GM18873 (cell line): ENCODE data around the gene SNED1.
"Not testable (repeated sequence)": the region's sequence is repeated elsewhere in the genome, so short reads cannot be mapped to it uniquely, and the experiment has no call there.

Experiments used
- ATAC-seq: cut with Tn5 transposase; IDR thresholded peaks from one replicate; pipeline ENCODE4 v1.9.1; 2021; ENCODE audit warnings: mild to moderate bottlenecking, moderate library complexity, moderate number of reproducible peaks; ENCODE audit not compliant: unreplicated experiment, low FRiP score

The SNED1 gene

GRCh38 chr2:240972201-240972600 is 26.2 kb upstream of the SNED1 start:
- no peak for ATAC-seq

DNA sequence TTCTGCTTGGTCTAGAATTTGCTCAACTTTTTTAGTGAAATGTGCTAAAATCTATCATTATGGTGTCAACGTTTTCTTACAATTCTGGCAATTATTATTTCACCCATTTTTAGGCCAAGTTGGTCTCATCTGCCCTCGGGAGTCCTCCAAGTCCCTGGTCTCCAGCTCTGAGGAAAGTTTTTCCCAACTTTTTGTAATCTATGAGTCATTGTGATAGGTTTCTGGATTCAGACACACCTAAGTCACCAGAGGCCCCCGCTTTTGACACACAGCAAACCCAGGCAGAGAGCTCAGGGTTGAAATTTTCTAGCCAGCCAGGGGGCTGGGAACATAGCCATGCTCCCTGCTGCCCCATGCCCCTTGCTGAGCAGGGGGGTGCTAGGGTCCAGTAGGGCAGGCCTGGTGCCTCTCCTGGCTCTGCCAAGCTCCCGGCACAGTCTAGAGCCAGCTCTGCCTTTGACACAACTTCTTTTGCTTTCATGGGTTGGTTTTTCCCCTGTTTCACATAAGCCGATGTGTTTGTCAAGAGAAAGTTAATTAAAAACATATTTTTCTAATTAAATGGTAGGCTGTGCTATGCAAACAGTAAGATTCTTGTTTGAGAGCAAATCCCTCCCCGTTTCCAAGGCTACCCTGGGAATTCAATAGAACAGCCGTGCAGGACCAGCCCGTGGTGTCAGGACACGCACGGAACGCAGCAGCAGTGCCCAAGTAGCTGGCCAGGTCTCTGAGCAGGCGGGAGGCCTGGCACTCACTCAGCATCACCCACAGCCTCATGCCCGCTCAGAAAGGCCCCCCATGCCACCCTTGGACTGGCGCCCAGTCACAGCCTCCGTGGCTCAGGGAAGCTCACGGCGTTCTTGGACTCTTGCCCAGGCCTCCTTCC is 25.5 kb upstream of the SNED1 start:
- ATAC-seq: no peak

- ATAC-seq: no peak
Measured at GRCh38 chr2:240974771-240975572, 23.4 kb upstream of the SNED1 start.

DNA sequence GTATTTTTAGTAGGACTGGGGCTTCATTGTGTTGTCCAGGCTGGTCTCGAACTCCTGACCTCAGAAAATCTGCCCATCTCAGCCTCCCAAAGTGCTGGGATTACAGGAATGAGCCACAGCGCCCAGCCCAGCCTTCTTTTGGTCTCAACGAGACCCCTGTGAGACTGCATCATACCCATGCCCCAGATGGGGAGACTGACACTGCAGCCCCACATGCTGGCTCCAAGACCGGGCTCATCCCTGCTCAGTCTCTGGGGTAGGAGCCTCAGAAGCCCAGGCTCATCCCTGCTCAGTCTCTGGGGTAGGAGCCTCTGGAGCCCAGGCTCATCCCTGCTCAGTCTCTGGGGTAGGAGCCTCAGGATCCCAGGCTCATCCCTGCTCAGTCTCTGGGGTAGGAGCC is 22.5 kb upstream of the SNED1 start:
- ATAC-seq: not testable (repeated sequence)

DNA sequence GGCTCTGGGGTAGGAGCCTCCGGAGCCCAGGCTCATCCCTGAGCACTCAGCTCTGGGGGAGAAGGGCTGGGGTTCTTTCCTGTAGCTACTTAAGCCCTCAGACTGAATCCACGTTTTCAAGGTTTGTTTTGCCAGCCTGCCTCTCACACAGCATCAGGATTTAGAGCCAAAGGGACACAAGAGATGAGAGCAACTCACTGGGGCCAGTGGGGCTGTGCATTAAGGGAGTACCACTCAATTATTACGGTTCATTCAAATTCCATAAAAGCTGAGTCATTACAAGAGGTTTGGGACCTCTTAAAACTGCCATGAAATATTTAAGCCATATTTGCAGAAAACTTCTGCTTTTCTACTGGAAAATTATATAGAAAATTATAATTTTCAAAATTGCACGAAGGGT is 17.1 kb upstream of the SNED1 start:
- no peak for ATAC-seq

DNA sequence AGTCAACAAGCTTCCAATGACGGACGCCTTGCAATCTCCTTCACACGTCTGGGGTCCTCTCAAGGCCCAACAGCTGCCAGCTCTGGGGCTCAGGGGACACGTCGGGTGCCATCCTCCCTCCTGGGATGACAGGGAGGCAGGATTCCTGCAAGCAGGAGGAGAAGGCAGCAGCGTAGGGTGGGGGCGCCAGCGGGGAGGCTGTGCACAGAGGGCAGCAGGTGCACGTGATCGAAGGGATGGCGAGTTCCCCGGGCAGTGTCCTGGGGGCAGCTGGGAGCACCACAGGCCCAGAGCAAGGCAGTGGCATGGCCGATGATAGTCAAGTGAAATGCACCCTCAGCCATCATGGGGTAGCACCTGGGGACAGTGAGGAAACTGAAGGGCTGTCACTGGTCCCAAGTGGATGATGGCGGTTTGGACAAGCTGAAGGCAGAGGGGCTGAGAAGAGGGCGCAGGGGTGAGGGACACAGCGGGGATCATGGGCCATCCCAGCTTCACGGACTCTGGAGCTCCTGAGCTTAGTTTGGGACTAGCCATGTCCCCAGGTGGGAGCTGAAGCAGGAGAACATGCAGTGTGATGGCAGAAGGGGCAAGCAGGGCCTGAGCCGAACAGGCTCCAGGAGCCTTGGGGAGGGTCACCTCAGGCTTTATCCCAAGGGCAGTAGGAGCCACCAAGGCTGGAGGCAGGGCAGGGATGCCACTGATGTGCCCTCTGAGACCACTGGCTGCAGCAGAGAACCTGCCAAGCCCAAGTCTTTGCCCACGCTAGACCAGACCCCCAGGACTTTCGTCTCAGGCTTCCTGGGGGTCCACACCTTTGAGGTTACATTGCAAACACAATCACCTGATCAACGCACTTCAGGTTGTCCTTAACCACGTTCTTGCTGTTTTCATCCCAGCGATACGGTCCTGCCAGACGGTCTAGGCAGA is 16.3 kb upstream of the SNED1 start:
- ATAC-seq: no peak

DNA sequence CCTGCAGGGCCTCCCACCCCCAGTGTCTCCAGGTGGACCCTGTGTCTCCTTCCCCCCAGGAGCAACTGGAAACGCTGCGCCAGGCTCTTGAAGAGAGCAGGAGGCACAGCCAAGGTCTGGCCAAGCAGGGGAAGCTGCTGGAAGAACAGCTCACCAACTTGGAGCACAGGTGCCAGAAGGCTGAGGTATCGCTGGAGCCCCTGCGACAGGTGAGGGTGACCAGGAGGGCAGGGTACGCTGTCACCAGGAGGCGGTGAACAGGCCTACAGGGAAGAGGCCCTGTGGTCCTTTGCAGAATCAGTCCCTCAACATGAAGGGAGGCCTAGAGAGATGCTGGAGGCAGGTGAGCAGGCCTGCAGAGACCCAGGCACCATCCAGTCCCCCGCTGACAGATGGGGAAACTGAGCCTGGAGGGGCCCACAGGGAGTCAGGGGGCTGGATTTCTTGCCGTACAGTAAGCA is 15.6 kb upstream of the SNED1 start:
- ATAC-seq: no peak

DNA sequence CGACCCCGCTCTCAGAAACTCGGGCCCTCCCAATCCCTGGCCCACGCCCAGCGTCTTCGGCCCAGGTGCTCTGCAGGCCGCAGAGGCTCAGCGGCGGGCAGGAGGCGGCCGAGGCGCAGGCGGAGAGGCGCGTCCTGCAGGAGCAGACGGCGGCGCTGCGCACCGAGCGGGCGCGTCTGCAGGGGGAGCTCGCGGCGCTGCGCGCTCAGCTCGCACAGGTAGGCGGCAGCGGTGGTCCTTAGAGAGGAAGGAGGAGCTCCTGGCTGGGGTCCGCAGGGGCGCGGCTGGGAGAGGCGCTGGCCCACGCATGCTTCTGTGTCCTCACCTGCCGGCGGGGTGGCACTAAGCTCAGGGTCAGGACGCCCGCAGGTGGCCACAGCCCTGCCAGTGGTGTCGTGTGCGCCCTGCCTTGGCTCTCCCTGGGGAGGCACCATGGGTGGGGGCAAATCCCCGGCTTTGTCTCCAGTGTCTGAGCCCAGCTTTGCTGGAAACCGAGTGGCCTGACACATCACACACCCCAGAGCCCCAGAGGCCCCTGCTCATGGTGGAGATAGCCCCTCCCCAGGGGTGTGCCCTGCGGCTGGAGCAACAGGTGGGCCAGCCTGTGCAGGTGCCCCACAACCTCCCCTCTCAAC is 14.9 kb upstream of the SNED1 start:
- no peak for ATAC-seq

- no peak for ATAC-seq
Measured at GRCh38 chr2:240983996-240984498, 14.4 kb upstream of the SNED1 start.

GRCh38 chr2:240985881-240986786 is 12.3 kb upstream of the SNED1 start:
- no peak for ATAC-seq

GRCh38 chr2:240986787-240987411 is 11.5 kb upstream of the SNED1 start:
- no peak for ATAC-seq

DNA sequence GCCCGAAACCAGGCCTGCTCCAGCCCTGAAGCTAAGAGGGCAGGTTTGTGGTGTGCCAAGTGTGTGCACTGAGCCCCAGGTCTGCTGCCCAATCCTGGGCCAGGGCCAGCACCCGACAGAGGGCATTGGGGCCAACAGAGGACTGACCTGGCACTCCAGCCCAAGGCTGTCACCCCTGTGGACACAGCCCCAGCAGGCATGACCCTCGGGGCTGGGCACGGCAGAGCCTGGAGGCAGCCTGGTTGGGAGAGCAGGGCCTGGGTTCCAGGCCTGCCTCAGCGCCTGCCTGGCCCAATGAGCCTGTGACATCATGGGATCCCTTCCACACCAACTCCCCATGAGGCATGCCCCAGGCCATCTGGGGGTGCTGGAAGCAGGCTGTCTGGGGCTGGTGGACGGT is 10.8 kb upstream of the SNED1 start:
- ATAC-seq: no peak

GRCh38 chr2:240988146-240988545 is 10.3 kb upstream of the SNED1 start:
- ATAC-seq: no peak

GRCh38 chr2:240988571-240989271 is 9.7 kb upstream of the SNED1 start:
- ATAC-seq: no peak

DNA sequence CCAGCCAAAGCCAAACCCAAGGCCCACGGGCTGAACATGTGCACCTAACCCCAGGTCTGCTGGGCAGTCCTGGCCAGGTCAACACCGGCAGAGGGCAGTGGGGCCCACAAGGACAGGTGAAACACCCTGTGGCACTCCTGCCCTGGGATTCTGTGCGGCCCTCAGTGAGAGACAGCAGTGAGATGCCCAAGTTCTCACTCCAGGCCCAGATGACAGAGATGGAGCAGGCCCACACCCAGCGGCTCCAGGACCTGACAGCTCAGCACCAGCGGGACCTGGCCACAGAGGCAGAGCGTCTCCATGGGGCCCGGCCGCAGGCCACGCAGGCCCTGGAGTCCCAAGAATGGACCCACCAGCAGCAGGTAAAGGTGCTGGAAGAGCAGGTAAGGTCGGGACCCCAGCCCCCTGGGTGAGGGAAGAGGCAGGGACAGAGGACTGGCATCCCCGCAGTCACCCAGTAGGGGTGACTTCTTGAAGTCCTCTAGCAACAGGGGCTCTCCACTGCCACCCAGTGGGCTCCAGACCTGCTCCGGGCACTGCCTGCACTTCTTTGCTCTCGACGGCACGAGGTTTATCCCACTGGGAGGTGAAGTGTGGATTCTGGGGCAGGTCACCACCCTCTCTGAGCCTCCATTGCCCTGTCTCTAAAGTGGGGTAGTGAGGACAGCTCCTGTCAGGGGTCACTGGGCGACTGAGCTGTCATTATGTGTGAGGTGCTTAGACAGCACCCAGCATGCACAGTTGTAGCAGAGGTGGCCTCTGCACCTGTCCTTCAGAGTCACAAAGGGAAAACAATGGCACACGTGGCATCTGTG is 8.8 kb upstream of the SNED1 start:
- ATAC-seq: no peak

GRCh38 chr2:240990266-240990529 is 8.2 kb upstream of the SNED1 start:
- no peak for ATAC-seq

DNA sequence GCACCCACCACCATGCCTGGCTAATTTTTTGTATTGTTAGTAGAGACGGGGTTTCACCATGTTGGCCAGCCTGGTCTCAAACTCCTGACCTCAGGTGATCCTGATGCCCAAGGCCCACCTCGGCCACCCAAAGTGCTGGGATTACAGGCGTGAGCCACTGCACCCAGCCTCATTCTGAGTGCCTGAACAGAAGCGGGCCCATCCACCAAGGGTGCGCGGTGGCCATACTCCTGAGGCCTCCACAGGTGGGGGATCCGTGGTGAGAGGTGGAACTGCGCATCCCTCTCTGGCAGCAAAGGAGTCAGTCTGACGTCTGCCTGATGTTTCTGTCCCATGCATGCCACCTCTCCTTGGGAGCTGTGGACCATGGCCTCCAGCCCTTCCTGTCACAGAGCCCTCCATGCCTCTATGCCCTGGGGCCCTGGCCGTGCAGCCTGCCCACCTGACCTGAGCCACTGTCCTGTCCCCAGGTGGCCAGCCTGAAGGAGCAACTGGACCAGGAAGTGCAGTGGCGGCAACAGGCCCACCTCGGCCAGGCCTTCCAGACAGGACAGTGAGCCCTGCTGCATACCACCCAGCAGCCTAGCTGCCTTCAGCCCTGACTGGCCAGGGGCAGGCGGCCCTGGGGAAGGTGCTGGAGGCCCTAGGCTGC is 7.6 kb upstream of the SNED1 start:
- no peak for ATAC-seq
